ENCODE data around the gene PTPRM. TPM values are rescaled to one million over a fixed set of nuclear protein-coding genes. Genes with fewer than 3 reads are reported as not detected.

PTPRM gene
- total RNA-seq, 1 experiment from 2014 or later = 6.2 TPM

GRCh38 chr18:7740821-7741220 is 173.7 kb downstream of the PTPRM start:
- no peaks in the 10 kb centered on the region for H3K27me3 Mint-ChIP-seq (ENCODE audit: low read depth)

More at GRCh38 chr18:7740821-7741220, 173.7 kb downstream of the PTPRM start:
- peaks cover 7% of the 10 kb centered on the region for H3K9me3 ChIP-seq (ENCODE audit: control insufficient read depth, low read depth, low read length)
- H2BK120ac ChIP-seq (ENCODE audit: low read depth, low read length, poor library complexity, severe bottlenecking) = no peak overlapping the region
- H3K23ac ChIP-seq (ENCODE audit: insufficient read length, low read depth, low read length) = no peak overlapping the region
- H4K20me1 ChIP-seq (ENCODE audit: control insufficient read depth, insufficient read depth, insufficient read length) = no peaks in the 10 kb centered on the region
- no peak overlapping the region for H4K91ac ChIP-seq (ENCODE audit: insufficient read length, low read depth, low read length)
- H3K23me2 ChIP-seq (ENCODE audit: insufficient read length, low read depth, low read length, poor library complexity, severe bottlenecking) = no peaks in the 10 kb centered on the region
- no peak overlapping the region for H3K18ac ChIP-seq (ENCODE audit: insufficient read length, low read depth, low read length)
- DNase-seq = no peak
- H2AFZ ChIP-seq (ENCODE audit: low read length) = no peak overlapping the region
- H2BK5ac ChIP-seq (ENCODE audit: insufficient read length, low read length) = no peak overlapping the region
- H3K27ac ChIP-seq (ENCODE audit: insufficient read length, low read depth, low read length) = peak overlapping the region; percentile 1
- Mint-ChIP-seq H3K4me1 (peaks cover 24 to 26% of the 10 kb centered on the region in 2 experiments), H3K27ac (peak overlapping the region in 2 of 3 experiments; percentile 85 to 86; a peak in 2 of 7 replicates), H3K4me3 (peak overlapping the region in 1 of 2 experiments; percentile 12; a peak in 2 of 5 replicates), H3K36me3 (ENCODE audit: insufficient read depth in 1 of 3, low read depth in 3 of 3) (peaks cover 4 to 9% (median 6%) of the 10 kb centered on the region in 3 experiments), H3K9me3 (peaks cover 7 to 9% of the 10 kb centered on the region in 2 experiments)
- H4K8ac ChIP-seq (replicated peaks; ENCODE audit: insufficient read length, low read depth, low read length) = no peak overlapping the region
- no peak overlapping the region for H3K9ac ChIP-seq (ENCODE audit: extremely low read depth, insufficient read length, low read length)
- H2BK15ac ChIP-seq (ENCODE audit: low read depth, low read length) = no peak overlapping the region
- WGBS (ENCODE audit: extremely low coverage, insufficient read length, low lambda C conversion rate) = no CpG with 5 or more reads among the region's 3 CpGs
- no peak overlapping the region for H3K14ac ChIP-seq (ENCODE audit: insufficient read depth, low read length)
- no peak overlapping the region for H3K4me2 ChIP-seq (ENCODE audit: insufficient read depth, insufficient read length, low read length)
- no peak overlapping the region for H4K5ac ChIP-seq (ENCODE audit: insufficient read length, low read depth, low read length)
- H3K4ac ChIP-seq (ENCODE audit: low read depth, low read length) = no peak overlapping the region
- TF ChIP-seq CTCF (conservative IDR thresholded peaks at IDR 0.05) = no peak
- no peak overlapping the region for H2BK20ac ChIP-seq (ENCODE audit: low read depth, low read length, poor library complexity, severe bottlenecking)
- H3K4me1 ChIP-seq (ENCODE audit: insufficient read depth, low read length) = peaks cover 2% of the 10 kb centered on the region; the same call in 1 of the 2 replicates
- H2BK12ac ChIP-seq (ENCODE audit: insufficient read length, low read depth, low read length) = no peak overlapping the region
- no peaks in the 10 kb centered on the region for H3K27me3 ChIP-seq (ENCODE audit: insufficient read depth, low read length)
- H3T11ph ChIP-seq (ENCODE audit: low read length) = no peak overlapping the region
- no peak overlapping the region for H2AK5ac ChIP-seq (ENCODE audit: insufficient read length, low read length)
- H3K56ac ChIP-seq (ENCODE audit: insufficient read length, low read depth, low read length) = no peak overlapping the region
- no peaks in the 10 kb centered on the region for H3K79me1 ChIP-seq (ENCODE audit: insufficient read depth, low read depth, low read length, poor library complexity, severe bottlenecking)
- no peaks in the 10 kb centered on the region for H3K79me2 ChIP-seq (ENCODE audit: insufficient read depth, low read length)
